Vagina (tissue), 2 donors: ENCODE data around the gene NFIA. TPM values are rescaled to one million over a fixed set of nuclear protein-coding genes. Genes with fewer than 3 reads are reported as not detected.
A peak's percentile ranks its signal among the peaks of the same experiment; 100 is the strongest.

ENCODE experiments used
- DNase-seq, 2 donors: peaks; one replicate each; pipeline ENCODE4 v3.0.0-alpha.2; 2017; ENCODE audit errors: extremely low spot score in 2 of 2
- H3K27ac ChIP-seq: fragments of 200-600 bp; sonication (generic); one replicate; pipeline ENCODE4 v1.5.1; 2019
- H3K27me3 ChIP-seq: fragments of 200-600 bp; sonication (generic); one replicate; pipeline ENCODE4 v1.5.1; 2019
- H3K36me3 ChIP-seq, 2 donors: fragments of 200-600 bp; sonication (generic); one replicate each; pipeline ENCODE4 v1.5.1; 2017 to 2019
- H3K4me1 ChIP-seq: fragments of 200-600 bp; sonication (generic); one replicate; pipeline ENCODE4 v1.5.1; 2019
- H3K4me3 ChIP-seq, 2 donors: fragments of 200-600 bp; sonication (generic); 1 replicate in 1 of 2; 2 replicates in 1 of 2; pipeline ENCODE4 v1.5.1; 2016 to 2019
- H3K9me3 ChIP-seq: fragments of 200-600 bp; sonication (generic); one replicate; pipeline ENCODE4 v1.5.1; 2019
- POLR2A ChIP-seq, 2 donors: fragments of 450-650 bp; IDR thresholded peaks; one replicate each; pipeline ENCODE4 v1.6.1; 2017; ENCODE audit warnings: antibody characterized with exemption in 2 of 2, mild to moderate bottlenecking in 2 of 2, moderate library complexity in 2 of 2
- POLR2AphosphoS5 ChIP-seq, 2 donors: sonication (generic); formaldehyde crosslinking; IDR thresholded peaks; one replicate each; pipeline ENCODE4 v1.9.0; 2017; ENCODE audit warnings: antibody characterized with exemption in 2 of 2, mild to moderate bottlenecking in 2 of 2, low read depth in 1 of 2; ENCODE audit not compliant: insufficient read depth in 1 of 2
- intact Hi-C: fragments of 100-400 bp; cut with DNase I; formaldehyde crosslinking; loops from one replicate; pipeline ENCODE4 v1.15.1; 2023
- total RNA-seq: library from RNA; depleted of rRNA; stranded (reverse); fragments of >200 nt; gene quantifications from one replicate; pipeline ENCODE4 v1.2.3, GENCODE V29; 2016
- TF ChIP-seq, protein P1 (sequence below), 3 experiments: fragments of 450-650 bp in 2 of 3; fragments of 200-600 bp in 1 of 3; sonication (generic) in 1 of 3; IDR thresholded peaks; one replicate each; pipeline ENCODE4 v1.5.1; 2017 to 2019; ENCODE audit warnings: antibody characterized with exemption in 3 of 3, mild to moderate bottlenecking in 2 of 3, moderate library complexity in 2 of 3

Gene NFIA
- total RNA-seq, 1 donor from 2014 or later = 59.2 TPM

DNA sequence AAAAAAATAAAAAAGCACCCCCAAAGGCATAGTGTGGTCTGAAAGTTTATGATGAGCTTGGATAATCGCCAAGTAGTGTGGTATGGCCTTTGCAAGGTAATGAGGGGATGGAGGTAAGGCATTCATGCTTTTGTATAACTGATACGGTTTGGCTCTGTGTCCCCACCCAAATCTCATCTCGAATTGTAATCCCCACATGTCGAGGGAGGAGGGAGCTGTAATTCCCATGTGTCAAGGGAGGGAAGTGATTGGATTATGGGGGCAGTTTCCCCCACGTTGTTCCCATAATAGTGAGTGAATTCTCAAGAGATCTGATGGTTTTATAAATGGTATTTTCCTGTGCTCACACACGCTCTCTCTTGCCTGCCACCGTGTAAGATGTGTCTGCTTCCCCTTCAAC lies 215.5 kb downstream of the NFIA start:
- TF ChIP-seq POLR2AphosphoS5 (IDR thresholded peaks at IDR 0.05; ENCODE audit: insufficient read depth in 1 of 2, low read depth in 1 of 2) (no peak), POLR2A (IDR thresholded peaks at IDR 0.05) (no peak)
- TF ChIP-seq, protein P1, sequence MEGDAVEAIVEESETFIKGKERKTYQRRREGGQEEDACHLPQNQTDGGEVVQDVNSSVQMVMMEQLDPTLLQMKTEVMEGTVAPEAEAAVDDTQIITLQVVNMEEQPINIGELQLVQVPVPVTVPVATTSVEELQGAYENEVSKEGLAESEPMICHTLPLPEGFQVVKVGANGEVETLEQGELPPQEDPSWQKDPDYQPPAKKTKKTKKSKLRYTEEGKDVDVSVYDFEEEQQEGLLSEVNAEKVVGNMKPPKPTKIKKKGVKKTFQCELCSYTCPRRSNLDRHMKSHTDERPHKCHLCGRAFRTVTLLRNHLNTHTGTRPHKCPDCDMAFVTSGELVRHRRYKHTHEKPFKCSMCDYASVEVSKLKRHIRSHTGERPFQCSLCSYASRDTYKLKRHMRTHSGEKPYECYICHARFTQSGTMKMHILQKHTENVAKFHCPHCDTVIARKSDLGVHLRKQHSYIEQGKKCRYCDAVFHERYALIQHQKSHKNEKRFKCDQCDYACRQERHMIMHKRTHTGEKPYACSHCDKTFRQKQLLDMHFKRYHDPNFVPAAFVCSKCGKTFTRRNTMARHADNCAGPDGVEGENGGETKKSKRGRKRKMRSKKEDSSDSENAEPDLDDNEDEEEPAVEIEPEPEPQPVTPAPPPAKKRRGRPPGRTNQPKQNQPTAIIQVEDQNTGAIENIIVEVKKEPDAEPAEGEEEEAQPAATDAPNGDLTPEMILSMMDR (IDR thresholded peaks at IDR 0.05) = no peak
- Histone ChIP-seq H3K36me3 (no peaks in the 10 kb centered on the region), H3K27me3 (no peaks in the 10 kb centered on the region), H3K4me3 (no peak overlapping the region), H3K4me1 (peaks cover 28% of the 10 kb centered on the region), H3K9me3 (no peaks in the 10 kb centered on the region), H3K27ac (no peak overlapping the region)
- intact Hi-C loops = no loop called here
- no peak for DNase-seq

DNA sequence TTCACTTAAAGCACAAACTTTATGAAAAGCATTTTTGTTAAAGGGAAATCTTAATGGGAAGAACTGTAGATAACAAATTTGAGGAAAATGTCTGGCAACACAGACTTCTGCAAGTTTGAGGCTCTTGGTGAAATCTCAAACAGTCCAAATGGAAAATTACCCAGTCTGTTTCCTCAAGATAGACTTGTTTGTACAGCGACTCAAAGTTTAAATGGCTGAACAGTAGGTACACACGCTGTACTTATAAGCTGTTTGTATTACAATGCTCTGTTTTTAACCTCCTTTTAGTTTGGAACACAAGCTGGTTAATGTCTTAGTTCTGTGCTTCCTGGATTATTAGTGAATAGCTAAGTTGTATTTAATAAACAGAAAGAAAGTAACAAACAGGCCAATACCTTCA lies 217.1 kb downstream of the NFIA start:
- TF ChIP-seq, protein P1 (IDR thresholded peaks at IDR 0.05) = no peak
- peak in 1 of 2 donors; percentile 16 for TF ChIP-seq POLR2AphosphoS5 (IDR thresholded peaks at IDR 0.05; ENCODE audit: insufficient read depth in 1 of 2, low read depth in 1 of 2)
- intact Hi-C loops = no loop called here
- Histone ChIP-seq H3K4me3 (no peak overlapping the region), H3K27ac (no peak overlapping the region), H3K36me3 (no peaks in the 10 kb centered on the region), H3K4me1 (peaks cover 27% of the 10 kb centered on the region), H3K27me3 (no peaks in the 10 kb centered on the region), H3K9me3 (no peaks in the 10 kb centered on the region)
- no peak for DNase-seq

DNA sequence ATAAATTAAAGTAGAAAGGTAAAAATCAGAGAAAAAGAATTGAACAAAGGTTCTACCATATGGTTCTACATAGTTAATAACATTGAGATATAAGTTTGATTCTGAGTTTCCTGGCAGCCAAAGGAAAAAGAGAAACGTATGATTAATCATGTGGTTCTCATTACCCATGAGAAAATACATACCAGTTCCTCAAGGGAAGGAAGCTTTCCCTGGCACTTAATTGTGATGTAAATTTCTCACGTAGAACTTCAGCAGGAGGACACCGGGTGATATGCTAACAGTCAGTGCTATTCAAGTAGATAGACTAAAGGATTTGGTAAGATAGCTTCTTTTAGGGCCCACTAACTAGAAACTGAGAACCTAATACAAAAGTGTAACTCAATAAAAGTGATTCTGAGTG lies 218.5 kb downstream of the NFIA start:
- Histone ChIP-seq H3K36me3 (no peaks in the 10 kb centered on the region), H3K27ac (no peak overlapping the region), H3K4me3 (no peak overlapping the region), H3K27me3 (no peaks in the 10 kb centered on the region), H3K9me3 (no peaks in the 10 kb centered on the region), H3K4me1 (peaks cover 27% of the 10 kb centered on the region)
- DNase-seq = no peak
- intact Hi-C loops = no loop called here
- TF ChIP-seq POLR2AphosphoS5 (IDR thresholded peaks at IDR 0.05; ENCODE audit: insufficient read depth in 1 of 2, low read depth in 1 of 2) (no peak), POLR2A (IDR thresholded peaks at IDR 0.05) (no peak)
- TF ChIP-seq, protein P1 (IDR thresholded peaks at IDR 0.05) = no peak

DNA sequence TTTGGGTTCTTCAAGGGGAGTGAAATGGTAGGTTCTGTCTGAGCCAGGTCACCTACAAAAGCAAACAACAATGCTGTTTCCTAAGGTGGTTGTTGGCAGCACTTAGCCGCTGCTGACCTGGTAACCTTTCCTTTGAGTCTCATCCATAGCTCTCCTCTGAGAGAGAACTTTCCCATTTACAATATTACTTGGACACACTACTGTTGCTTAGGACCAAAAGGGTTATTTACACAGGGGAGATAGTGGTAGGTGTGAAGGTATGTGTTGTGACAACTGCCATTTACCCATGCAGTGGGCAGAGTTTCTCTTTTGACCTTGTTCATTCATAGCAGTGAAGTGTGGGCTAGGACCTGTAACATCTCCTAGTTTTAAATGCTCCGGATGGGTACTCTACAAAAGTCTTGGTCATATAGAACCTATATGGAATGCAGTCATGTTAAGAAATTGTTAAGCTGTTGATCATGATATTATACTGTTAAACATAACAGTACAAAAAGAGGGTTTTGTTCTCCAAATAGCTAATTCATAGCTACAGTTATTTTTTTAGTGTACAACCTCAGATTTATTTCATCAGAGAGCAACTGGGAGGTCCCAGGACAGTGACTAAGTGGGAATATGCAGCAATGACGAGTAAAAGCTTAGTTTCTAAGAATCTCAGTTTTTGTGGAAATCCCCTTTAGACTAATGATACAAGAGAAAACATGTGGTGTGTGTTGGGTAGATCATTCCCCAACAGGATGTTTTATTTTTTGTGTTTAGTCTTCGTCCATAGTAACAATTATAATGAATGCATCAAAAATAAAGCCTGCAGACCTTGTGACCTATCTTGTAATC lies 219.7 kb downstream of the NFIA start:
- Histone ChIP-seq H3K4me1 (peaks cover 27% of the 10 kb centered on the region), H3K4me3 (no peak overlapping the region), H3K27ac (no peak overlapping the region), H3K9me3 (no peaks in the 10 kb centered on the region), H3K27me3 (no peaks in the 10 kb centered on the region), H3K36me3 (no peaks in the 10 kb centered on the region)
- intact Hi-C loops = no loop called here
- TF ChIP-seq POLR2A (IDR thresholded peaks at IDR 0.05) (no peak), POLR2AphosphoS5 (IDR thresholded peaks at IDR 0.05; ENCODE audit: insufficient read depth in 1 of 2, low read depth in 1 of 2) (peak in 1 of 2 donors; percentile 37)
- TF ChIP-seq, protein P1 (IDR thresholded peaks at IDR 0.05) = no peak
- no peak for DNase-seq

DNA sequence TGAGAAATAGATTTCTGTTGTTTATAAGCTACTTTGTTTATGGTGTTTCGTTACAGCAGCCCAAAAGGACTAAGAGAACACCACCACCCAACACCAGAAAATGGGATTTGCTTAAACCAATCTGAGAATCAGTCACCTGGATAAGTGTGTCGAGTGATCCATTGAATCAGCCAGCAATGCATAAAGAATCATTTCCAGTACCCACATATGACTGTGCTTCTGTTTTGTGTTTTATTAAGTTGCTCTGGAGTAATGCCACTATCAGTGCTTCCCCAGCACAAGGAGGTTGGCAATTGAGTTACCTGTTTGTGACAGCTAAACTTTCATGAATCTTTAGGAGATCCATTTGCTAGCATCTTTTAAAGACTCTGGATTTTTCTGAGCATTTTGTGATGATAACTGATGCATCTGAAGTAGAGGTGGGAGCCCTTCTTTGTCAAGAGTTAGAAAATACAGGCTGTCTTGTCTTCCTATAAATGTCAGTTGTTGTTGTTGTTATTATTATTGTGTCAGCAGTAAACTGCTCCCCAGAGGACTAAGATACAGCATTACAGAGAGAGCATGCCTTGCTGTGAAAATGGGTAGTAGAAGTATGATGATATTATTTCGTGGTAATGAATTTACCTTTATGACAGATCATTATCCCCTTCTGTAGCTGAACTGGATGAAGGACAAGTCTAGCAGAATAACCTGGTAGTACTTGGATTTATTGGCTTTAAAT lies 225.2 kb downstream of the NFIA start:
- TF ChIP-seq, protein P1 (IDR thresholded peaks at IDR 0.05) = no peak
- no peaks in the 10 kb centered on the region for H3K9me3 ChIP-seq
- H3K4me3 ChIP-seq = no peak overlapping the region
- H3K27me3 ChIP-seq = no peaks in the 10 kb centered on the region
- H3K4me1 ChIP-seq = peaks cover 5% of the 10 kb centered on the region
- intact Hi-C loops = no loop called here
- H3K27ac ChIP-seq = no peak overlapping the region
- no peaks in the 10 kb centered on the region for H3K36me3 ChIP-seq
- no peak for DNase-seq
